A172 (cell line): ENCODE data around the gene FA2H. TPM values are rescaled to one million over a fixed set of nuclear protein-coding genes. Genes with fewer than 3 reads are reported as not detected.
A peak's percentile ranks its signal among the peaks of the same experiment; 100 is the strongest.

Experiments used
- DNase-seq: peaks from one replicate; pipeline ENCODE4 v3.0.0-alpha.2; 2015; ENCODE audit warnings: low spot score
- total RNA-seq: library from RNA; depleted of rRNA; stranded (reverse); fragments of >200 nt; shearing (Covaris generic); gene quantifications from 2 replicates; pipeline ENCODE4 v1.2.3, GENCODE V29; 2014

FA2H gene
- total RNA-seq, 1 experiment from 2014 or later, result 0.03 TPM

- no peak for DNase-seq
Measured at GRCh38 chr16:74744566-74744965, 30.1 kb downstream of the FA2H start.

- DNase-seq, result peak; percentile 99
Measured at GRCh38 chr16:74743668-74744299, 30.8 kb downstream of the FA2H start.

- DNase-seq, result no peak
Measured at GRCh38 chr16:74743045-74743667, 31.5 kb downstream of the FA2H start.

GRCh38 chr16:74742051-74742481, 32.6 kb downstream of the FA2H start:
- no peak for DNase-seq

- DNase-seq, result peak; percentile 55
Measured at GRCh38 chr16:74740795-74741304, 33.8 kb downstream of the FA2H start.

- no peak for DNase-seq
Measured at GRCh38 chr16:74739275-74739674, 35.3 kb downstream of the FA2H start.

- no peak for DNase-seq
Measured at GRCh38 chr16:74738816-74739215, 35.8 kb downstream of the FA2H start.

GRCh38 chr16:74738113-74738541, 36.5 kb downstream of the FA2H start:
- peak; percentile 85 for DNase-seq

- DNase-seq, result no peak
Measured at GRCh38 chr16:74737521-74737920, 37.1 kb downstream of the FA2H start.

- DNase-seq, result peak; percentile 53
Measured at GRCh38 chr16:74736531-74737157, 38.0 kb downstream of the FA2H start.

GRCh38 chr16:74735554-74735953, 39.1 kb downstream of the FA2H start:
- no peak for DNase-seq

GRCh38 chr16:74735162-74735452, 39.5 kb downstream of the FA2H start:
- no peak for DNase-seq

- DNase-seq, result no peak
Measured at GRCh38 chr16:74734361-74735161, 40.1 kb downstream of the FA2H start.

GRCh38 chr16:74732707-74733350, 41.8 kb downstream of the FA2H start:
- DNase-seq, result no peak

- no peak for DNase-seq
Measured at GRCh38 chr16:74731853-74732477, 42.7 kb downstream of the FA2H start.

GRCh38 chr16:74729783-74730683, 44.6 kb downstream of the FA2H start:
- peak; percentile 47 for DNase-seq

GRCh38 chr16:74727903-74728302, 46.7 kb downstream of the FA2H start:
- no peak for DNase-seq

- DNase-seq, result no peak
Measured at GRCh38 chr16:74726716-74727115, 47.9 kb downstream of the FA2H start.

- DNase-seq, result no peak
Measured at GRCh38 chr16:74725651-74726455, 48.8 kb downstream of the FA2H start.
